ENCODE data around the gene HTRA1.

DNA sequence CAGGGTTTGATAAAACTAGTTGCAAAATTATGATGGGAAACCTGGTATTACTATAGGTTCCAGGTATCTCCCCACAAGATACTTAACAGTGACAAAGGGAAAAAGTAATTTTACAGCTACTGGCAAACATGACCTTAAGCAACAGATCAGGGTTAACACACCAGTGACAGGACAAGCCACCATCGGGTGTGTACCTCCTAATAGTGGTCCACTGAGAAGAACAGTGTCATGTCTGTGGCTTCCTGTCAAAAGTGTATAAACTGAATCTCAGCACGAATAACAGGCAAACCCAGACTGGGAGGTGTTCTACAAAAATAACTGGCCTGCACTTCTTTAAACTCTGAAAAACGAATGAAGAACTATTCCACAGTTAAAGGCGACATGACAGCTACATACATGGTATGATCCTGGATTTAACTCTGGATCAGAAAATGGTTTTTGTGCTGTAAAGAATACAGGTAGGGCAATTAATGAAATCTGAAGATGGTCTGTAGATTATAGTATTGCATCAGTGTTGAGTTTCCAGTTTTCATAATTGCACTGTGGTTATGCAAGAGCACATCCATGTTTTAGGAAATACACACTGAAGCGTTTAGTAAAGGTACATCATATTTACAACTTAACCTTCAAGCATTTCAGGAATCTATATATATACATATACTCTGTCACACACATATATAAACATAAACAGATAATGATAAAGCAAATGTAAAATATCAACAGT lies 38.9 kb upstream of the HTRA1 start:
- TF ChIP-seq TCF4 (CRISPR knock-in tag; IDR thresholded peaks at IDR 0.05; ENCODE audit: borderline replicate concordance) (no peak), ESRRG (CRISPR knock-in tag; IDR thresholded peaks at IDR 0.05) (no peak)
- TF ChIP-seq, protein P1, sequence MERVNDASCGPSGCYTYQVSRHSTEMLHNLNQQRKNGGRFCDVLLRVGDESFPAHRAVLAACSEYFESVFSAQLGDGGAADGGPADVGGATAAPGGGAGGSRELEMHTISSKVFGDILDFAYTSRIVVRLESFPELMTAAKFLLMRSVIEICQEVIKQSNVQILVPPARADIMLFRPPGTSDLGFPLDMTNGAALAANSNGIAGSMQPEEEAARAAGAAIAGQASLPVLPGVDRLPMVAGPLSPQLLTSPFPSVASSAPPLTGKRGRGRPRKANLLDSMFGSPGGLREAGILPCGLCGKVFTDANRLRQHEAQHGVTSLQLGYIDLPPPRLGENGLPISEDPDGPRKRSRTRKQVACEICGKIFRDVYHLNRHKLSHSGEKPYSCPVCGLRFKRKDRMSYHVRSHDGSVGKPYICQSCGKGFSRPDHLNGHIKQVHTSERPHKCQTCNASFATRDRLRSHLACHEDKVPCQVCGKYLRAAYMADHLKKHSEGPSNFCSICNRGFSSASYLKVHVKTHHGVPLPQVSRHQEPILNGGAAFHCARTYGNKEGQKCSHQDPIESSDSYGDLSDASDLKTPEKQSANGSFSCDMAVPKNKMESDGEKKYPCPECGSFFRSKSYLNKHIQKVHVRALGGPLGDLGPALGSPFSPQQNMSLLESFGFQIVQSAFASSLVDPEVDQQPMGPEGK (CRISPR knock-in tag; IDR thresholded peaks at IDR 0.05; ENCODE audit: borderline replicate concordance), result no peak

Measured in SK-N-SH treated with all-trans-retinoic acid at 6 μM for 48 hours (cell line).